ENCODE measurements around the gene CARD11. TPM values are rescaled to one million over a fixed set of nuclear protein-coding genes. Genes with fewer than 3 reads are reported as not detected.

CARD11 gene
- polyA plus RNA-seq, 1 donor from 2014 or later: not detected

GRCh38 chr7:2959828-2960599 is 83.7 kb downstream of the CARD11 start:
- no peaks in the 10 kb centered on the region for H3K9me3 ChIP-seq (ENCODE audit: low read length)
- H3K9ac ChIP-seq (ENCODE audit: low read length): no peak overlapping the region
- no peak overlapping the region for H3K27ac ChIP-seq (ENCODE audit: low read length)
- H3K4me2 ChIP-seq (ENCODE audit: low read length): no peak overlapping the region
- H3K79me2 ChIP-seq (replicated peaks; ENCODE audit: insufficient read depth, low read length): no peaks in the 10 kb centered on the region
- H2AFZ ChIP-seq (ENCODE audit: low read depth, low read length): no peak overlapping the region
- TF ChIP-seq EZH2 (IDR thresholded peaks at IDR 0.05; ENCODE audit: borderline replicate concordance, insufficient read depth, low read length, poor library complexity, severe bottlenecking): no peak
- TF ChIP-seq SMC3 (conservative IDR thresholded peaks at IDR 0.05; ENCODE audit: poor library complexity): no peak
- no peak for TF ChIP-seq CTCF (IDR thresholded peaks at IDR 0.05; ENCODE audit: poor library complexity, severe bottlenecking)
- TF ChIP-seq REST (IDR thresholded peaks at IDR 0.05; ENCODE audit: borderline replicate concordance): no peak
- no peak for TF ChIP-seq RAD21 (conservative IDR thresholded peaks at IDR 0.05)
- no peak for TF ChIP-seq TAF1 (IDR thresholded peaks at IDR 0.05; ENCODE audit: low read depth)
- no peak for TF ChIP-seq MXI1 (conservative IDR thresholded peaks at IDR 0.05; ENCODE audit: poor library complexity, severe bottlenecking)
- no peak for TF ChIP-seq POLR2AphosphoS5 (IDR thresholded peaks at IDR 0.05)
- no peak for TF ChIP-seq EP300 (conservative IDR thresholded peaks at IDR 0.05; ENCODE audit: poor library complexity, severe bottlenecking)
- no peaks in the 10 kb centered on the region for H4K20me1 ChIP-seq (ENCODE audit: insufficient read depth)
- H3K36me3 ChIP-seq (ENCODE audit: insufficient read depth, low read length): no peaks in the 10 kb centered on the region
- no peaks in the 10 kb centered on the region for H3K9me2 ChIP-seq (ENCODE audit: insufficient read depth, low read length)
- H3F3A ChIP-seq (ENCODE audit: insufficient read depth, low read length, poor library complexity, severe bottlenecking): no peaks in the 10 kb centered on the region
- no peak overlapping the region for H3K4me3 ChIP-seq (ENCODE audit: low read length)
- no peaks in the 10 kb centered on the region for H3K27me3 ChIP-seq (ENCODE audit: insufficient read depth, low read depth, low read length)

GRCh38 chr7:2959103-2959680 is 84.5 kb downstream of the CARD11 start:
- no peaks in the 10 kb centered on the region for H3K9me3 ChIP-seq (ENCODE audit: low read length)
- no peaks in the 10 kb centered on the region for H3K9me2 ChIP-seq (ENCODE audit: insufficient read depth, low read length)
- H3K27me3 ChIP-seq (ENCODE audit: insufficient read depth, low read depth, low read length): no peaks in the 10 kb centered on the region
- H3K4me2 ChIP-seq (ENCODE audit: low read length): no peak overlapping the region
- no peak overlapping the region for H2AFZ ChIP-seq (ENCODE audit: low read depth, low read length)
- H3K9ac ChIP-seq (ENCODE audit: low read length): no peak overlapping the region
- H3K27ac ChIP-seq (ENCODE audit: low read length): no peak overlapping the region
- no peaks in the 10 kb centered on the region for H3K79me2 ChIP-seq (replicated peaks; ENCODE audit: insufficient read depth, low read length)
- no peak overlapping the region for H3K4me3 ChIP-seq (ENCODE audit: low read length)
- H4K20me1 ChIP-seq (ENCODE audit: insufficient read depth): no peaks in the 10 kb centered on the region
- no peaks in the 10 kb centered on the region for H3K36me3 ChIP-seq (ENCODE audit: insufficient read depth, low read length)
- TF ChIP-seq REST (IDR thresholded peaks at IDR 0.05; ENCODE audit: borderline replicate concordance) (no peak), RAD21 (conservative IDR thresholded peaks at IDR 0.05) (no peak), CTCF (IDR thresholded peaks at IDR 0.05; ENCODE audit: poor library complexity, severe bottlenecking) (no peak), POLR2AphosphoS5 (IDR thresholded peaks at IDR 0.05) (no peak)
- H3F3A ChIP-seq (ENCODE audit: insufficient read depth, low read length, poor library complexity, severe bottlenecking): no peaks in the 10 kb centered on the region
